ENCODE results near the gene CXXC1.
"Not testable (repeated sequence)": the region's sequence is repeated elsewhere in the genome, so short reads cannot be mapped to it uniquely, and the experiment has no call there.

Gene CXXC1

DNA sequence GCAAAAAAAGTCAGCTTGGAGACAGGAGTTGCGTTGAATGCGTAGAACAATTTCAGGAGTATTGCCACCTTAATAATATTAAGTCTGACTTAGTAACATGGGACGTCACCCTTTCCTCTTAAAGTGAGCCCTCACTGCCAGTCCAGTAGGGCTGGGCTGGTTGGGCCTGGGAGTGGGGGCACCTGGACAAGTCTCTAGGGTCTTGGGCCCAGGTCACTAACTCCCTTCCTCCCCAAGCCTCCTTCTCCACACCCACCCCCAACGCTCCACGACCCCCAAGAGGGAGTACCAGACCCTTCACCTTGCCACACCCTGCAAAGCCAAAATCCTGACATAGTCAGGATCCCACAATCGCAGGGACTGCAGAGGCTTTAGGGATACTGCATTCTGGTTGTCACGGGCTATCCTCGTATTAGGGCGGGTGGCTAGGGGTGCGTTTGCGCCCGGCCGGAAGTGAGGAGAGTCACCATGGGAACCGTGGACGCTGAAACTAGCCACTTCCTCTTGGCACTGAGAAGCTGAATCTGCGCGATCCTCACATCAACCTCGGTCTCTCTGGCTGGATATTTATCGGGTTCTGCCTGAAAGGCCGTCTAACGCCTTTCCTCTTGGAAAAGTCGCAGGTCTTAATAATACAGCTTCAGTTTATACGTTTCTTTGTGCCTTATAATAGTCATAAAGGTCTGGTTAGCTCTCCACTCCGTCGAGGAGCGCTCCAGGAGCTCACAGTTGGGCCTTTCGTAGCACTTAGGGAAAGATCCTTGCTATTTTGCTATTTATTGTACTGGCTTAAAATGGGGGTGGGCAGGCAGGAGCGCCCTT, 10.3 kb upstream of the CXXC1 start:
- peak; percentile 88 for DNase-seq

DNA sequence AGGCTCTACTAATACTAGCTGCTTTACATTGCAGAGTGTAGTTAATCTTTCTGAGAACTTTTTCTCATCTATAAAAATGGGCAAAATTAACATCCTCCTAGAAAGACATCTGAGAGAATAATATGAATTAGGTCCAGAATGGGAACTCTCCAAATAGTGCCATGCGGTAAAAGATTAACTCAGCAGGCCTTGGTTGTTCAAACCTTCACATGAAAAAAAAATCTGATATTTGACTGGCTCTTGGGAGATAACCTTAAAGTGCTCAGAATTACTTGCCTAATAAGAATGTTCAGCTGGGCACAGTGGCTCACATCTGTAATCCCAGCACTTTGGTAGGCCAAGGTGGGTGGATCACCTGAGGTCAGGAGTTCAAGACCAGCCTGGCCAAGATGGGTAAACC, 5.5 kb upstream of the CXXC1 start:
- DNase-seq = no peak

DNA sequence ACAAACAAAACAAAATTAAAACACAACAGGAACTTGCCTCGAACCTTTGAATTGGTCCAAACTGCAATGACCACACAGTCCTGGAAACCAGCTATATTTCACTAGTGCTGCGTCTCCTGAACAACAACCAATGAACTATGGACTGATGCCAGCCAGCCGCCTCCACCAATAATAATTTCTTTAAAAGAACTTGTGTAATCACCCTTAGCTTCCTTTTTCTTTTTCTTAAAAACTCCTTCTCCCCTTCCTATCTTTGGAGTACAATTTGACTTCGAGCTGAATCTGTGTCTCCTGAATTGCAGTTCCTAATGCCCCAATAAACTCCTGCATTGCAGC, 1.6 kb upstream of the CXXC1 start:
- DNase-seq = no peak

DNA sequence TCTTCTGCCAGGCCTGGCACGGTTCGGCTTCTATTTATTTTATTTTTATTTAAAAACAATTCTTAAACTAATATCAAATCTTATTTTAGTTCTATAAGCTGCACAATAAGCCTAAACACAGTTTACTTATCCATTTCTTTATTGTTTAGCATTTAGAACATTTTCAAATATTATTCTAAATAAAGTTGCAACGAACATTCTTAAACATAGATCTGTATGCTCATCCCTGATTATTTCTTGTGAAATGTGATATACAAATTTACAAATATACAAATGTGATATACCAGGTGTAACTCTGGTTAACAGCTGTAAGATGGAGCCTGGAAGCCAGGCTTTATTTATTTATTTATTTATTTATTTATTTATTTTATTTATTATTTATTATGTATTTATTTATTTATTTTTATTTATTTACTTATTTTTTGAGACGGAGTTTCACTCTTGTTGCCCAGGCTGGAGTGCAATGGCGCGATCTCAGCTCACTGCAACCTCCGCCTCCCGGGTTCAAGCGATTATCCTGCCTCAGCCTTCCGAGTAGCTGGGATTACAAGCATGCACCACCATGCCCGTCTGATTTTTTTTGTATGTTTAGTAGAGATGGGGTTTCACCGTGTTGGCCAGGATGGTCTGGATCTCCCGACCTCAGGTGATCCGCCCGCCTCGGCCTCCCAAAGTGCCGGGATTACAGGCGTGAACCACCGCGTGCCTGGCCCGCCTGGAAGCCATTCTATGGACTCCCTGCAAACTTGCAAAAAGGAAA, 1.0 kb upstream of the CXXC1 start:
- not testable (repeated sequence) for DNase-seq

DNA sequence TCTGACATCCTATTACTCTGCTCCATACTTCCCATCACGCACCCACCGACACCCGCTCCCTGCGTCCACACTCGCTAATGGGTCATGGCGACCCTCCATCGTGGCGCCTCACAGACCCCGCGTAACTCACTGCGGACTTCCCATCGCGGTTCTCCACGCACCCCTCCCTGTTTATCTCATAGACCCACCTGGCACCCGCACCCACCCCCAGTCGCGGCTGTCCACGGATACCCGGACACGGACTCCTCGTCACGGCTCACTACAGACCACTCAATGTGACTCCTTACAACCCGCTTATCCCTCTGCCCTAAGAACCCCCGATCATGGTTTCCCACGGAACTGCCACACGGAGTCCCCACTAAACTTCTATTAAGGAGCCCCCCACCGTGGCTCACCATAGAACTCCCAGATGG, 458 bp downstream of the CXXC1 start:
- no peak for DNase-seq

DNA sequence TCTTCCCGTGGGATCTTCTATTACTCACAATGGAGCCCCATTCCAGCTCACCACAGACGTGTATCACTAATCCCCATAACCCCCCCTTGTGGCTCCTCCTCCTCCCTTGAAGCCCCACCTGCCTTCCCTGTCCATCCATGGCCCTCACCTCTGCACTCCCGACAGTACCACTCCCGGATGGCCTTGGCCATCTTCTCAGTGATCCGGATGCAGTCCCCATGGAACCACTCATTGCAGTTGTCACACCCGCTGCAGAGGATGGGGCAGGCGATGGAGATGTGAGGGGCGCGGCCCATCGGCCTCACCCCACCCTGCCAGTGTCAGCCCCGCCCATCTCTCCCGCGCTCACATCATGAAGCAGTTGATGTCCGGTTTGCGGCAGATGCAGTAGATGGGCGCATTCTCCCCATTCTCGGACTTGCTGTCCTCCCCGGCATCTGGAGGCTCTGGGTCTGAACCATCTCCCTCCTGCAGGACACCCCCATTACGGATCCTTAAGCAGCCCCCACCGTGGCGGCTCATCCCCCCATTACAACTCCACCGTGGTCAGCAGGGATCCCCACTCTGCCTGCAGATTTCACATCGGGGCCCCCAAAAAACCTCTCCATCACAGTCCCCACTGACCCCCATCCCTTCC, 983 bp downstream of the CXXC1 start:
- DNase-seq = no peak

DNA sequence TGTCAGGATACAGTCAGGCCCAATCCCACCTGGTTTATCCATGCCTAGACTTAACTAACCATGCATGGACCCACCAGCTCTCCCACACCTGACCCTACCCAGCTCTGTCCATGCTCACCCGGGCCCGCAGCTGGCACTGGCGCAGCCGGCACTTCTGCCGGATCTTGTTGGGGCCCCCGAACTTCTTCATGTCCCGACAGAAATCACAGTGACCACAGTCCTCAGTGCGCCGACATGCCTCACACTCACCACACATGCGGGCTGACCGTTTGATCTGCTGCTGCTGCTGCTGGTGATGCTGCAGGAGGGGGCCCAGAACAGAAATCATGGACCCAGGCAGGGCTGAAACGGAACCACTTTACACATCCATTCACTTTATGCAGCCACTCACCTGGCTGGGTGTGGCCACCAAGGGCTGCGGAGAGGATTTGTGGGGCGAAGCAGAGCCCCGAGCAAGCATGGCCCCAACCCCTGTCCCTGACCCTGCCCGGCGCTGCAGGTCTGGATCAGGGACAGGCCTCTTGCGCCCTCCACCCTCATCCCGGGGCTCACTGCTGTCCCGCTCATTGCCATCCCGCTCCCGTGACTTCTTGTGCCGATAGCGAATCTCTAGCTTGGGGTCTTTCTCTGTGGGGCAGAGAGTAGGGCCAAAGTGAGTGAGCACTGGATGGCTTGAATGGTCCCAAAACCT, 1.7 kb downstream of the CXXC1 start:
- DNase-seq = no peak

DNA sequence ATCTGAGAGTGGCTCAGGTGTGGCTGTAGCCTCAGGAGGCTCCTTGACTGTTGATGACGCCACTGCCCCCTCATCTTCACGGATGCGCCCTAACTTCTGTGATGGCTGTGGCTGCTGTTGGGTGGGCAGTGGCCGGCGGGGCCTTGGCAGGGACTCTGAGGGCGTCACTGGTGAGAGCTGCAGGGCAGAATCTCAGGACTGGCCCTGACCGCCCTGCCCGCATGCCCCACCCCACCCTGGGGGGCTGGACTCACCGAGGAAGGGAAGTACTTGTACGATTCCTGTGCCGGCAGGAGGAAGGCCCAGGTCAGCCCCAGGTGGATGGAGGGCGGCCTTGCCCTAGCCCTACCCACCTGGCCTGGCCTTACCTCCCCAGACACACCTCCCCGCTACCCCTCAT, 2.4 kb downstream of the CXXC1 start:
- DNase-seq = no peak

DNA sequence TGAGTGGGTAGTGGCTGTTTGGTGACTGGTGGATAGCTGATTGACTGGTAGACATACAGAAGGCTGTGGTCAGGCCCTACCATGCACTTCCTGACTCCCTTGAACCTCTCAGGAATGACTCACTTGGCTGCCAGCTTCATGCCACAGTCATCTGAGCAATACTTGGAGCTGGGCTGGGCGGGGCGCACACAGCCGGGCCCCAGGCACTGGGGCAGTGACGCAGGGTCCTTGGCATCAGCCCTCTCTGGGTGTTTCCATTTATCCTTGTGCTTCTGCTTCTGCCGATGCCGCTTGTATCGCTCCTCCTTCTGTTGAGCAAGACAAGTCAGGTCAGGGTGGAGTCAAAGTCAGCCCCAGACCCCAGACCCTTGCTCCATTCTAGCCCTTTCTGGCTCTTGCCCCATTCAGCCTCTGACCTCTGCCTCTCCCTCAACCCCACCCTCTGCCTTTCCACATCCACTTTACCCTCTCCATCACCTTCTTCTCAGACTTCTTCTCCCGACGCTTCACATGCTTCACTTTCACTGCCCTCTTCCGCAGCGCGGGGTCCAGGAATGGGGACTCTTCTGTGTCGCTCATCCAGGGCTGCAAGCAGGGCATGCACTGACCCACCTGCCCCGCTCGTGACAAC, 3.1 kb downstream of the CXXC1 start:
- no peak for DNase-seq

DNA sequence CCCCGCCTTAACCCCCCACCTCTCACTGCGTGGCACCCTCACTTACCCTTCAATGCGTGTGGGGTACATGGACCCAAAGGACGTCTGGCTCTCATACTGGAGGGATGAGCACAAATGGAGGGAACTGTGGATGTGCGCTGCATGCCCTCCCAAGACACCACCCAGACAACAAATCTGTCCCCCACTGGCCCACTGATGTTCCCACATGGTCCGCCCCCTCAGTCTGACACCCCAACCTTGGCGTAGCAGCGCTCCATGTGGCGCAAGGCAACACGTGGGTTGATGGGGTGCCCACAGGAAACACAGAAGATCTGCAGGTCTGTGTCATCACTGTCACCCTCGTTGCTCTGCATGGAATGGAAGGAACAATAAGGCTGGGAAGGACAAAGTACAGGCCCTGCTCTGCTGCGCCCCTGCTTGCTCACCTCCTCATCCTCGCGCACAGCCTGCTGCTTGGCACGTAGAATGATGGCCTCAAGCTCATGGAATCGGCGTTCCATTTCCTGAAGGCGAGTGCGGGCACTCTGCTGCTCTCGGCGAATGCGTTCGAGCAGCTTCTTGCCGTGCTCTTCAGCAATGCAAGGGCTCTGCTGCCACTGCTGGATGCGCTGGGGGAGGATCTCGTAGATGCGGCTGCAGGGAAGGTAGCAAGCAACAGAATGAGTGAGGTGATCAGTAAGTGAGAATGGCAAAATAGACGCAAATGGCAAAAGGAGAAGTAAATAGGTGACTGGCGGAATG, 3.9 kb downstream of the CXXC1 start:
- DNase-seq = no peak

DNA sequence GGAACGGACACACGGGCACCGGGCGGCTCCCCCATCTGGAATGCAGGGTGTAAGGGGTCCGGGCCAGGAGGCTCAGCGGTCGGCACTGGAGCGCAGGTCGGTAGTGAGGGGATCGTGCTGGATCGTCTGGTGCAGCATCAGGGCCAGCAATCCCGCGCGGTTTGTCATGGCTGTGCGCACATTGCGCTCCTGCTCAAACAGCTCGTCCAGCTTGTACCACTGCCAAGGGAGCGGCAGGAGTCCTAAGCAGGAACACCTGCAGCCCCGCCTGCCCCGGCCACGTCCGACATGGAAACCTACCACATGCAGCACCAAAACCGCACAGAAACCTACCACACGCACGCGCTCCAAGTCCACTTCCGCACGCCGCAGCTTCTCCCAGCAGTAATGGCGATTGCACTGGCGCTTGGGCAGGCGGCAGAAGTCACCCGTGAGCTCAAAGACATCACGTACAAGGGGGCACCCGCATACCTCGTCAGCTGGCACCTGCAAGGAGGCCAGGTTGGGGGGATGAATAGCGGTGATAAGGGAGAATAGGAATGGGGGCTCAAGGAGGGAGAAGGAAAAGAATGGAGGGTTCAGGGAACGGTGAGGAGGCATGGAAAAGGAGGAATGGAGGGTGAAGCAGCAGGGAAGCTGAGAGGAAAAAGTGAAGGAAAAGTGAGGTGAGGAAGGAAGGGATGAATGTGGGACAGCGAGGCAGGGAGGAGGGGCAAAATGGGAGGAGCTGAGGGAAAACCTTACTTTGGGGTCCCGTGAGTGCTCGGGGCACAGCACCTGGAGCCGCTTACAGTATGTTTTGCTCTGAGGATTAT, 4.8 kb downstream of the CXXC1 start:
- DNase-seq = no peak

DNA sequence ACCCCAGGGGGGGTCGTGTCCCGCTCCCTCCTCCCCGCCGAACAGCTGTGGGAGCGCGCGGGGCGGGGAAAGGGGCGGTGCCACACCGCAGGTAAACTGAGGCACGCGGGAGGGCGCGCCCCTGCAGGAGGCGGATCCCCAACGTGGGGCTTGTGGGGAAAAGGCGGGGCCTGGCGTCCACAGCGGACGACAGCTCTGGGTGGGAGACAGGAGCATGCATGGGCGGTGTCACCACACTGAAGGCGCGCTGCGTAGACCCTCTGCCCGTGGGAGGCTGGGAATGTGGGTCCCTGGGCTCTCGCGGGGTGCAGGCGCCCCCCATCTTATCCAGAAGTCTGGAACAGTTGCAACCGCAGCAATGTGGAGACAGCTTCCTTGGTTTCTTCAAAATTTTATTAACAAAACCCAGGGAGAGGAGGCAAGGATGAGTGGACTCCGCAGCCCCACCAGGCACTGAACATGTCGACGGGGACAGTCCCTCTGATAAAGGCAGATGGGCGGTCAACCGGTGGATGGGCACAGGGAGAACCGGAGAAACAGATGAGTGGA, 5.4 kb downstream of the CXXC1 start:
- DNase-seq = no peak

DNA sequence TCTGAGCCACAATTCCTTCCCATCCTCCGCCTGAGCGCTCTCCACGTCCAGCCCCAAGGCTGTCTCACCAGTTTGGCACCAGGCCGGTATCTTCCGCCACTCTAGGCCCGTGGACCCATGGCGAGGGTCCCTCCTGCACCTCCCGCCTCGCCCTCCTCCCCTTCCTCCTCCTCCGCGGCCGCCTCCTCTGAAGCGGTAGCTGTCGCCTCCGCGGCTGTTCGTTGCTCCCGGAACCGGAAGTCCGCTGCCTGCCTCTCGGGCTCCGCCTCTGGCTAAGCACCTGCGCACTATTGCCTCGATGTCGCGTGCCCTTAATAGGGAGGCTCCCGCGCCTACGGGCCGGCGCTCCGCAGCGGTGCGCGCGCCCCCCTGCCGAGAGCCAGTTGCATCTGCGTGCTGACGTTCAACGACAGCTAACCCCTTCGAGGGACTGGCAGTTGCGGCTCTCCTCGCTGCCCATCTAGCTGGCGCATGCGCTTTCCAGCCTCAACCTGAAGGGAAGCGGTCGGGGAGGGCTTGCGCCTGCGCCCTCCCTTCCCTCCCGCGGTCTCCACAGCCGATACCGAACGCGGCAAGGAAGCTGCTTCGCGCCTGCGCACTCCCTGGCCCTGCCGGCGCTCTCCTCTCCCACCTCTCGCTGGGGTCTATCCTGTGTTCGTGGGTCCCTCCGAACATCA, 6.1 kb downstream of the CXXC1 start, which contains the start of gene MBD1:
MBD1 (minus strand) TSS at position 229 of the 677 bp plus-strand sequence. CDS start 1,531 bp downstream, outside the sequence.
- DNase-seq = peak; percentile 99

DNA sequence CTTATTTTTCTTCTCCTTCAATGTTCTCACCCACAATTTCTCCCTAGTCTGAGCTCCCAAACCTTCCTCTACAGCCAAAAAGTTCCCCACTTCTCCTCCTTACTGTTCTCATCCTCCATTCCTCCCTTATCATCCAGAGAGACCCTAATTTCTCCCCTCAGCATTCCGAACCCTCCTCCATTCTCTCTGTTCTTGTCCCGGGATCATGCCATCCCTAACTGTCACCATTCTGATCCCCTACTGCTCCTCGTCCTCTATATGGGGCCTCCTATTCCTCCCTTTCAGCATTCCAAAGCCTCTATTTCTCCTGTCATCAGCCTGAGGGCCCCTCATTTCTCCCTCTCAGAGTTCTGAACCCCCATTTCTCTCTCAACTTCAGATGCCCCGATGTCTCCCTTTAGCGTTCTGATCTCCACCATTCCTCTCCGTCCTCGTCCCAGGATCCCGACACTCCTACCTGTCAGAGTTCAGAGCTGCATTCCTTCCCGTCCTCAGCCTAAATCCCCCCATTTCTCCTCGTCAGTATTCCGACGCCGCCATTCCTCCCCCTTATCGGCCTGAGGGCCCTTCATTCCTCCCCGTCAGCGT, 6.7 kb downstream of the CXXC1 start:
- no peak for DNase-seq

DNA sequence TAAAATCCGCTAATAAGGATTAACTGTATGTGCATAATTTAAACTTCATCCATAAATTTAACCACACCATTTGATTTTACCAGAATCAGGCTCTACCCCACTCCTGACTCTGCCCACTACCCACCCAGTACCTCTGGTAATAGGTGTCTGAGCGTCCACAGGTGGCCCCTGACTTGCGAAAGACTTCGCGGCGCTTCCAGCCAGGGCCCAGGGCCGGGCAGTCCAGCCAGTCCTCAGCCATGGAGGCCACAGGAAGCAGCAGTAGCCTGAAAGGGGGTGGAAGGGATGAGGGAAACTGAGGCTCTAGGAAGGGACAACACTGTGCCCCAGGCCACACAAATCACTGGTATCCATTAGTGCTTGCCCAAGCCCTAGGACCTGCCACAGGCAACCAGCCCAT, 7.7 kb downstream of the CXXC1 start:
- no peak for DNase-seq

DNA sequence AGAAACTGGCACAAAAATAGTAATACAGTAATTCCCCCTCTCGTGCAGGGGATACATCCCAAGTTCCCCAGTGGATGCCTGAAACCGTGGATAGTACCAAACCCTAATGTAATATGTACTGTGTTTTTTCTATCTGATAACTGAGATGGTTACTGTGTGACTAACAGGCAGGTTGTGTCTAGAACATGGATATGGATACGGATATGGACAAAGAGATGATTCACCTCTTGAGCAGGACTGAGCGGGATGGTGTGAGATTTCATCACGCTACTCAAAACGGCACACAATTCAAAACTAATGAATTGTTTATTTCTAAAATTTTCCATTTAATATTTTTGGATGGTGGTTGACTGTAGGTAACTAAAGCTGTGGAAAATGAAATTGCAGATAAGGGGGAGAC, 9.6 kb downstream of the CXXC1 start:
- no peak for DNase-seq

DNA sequence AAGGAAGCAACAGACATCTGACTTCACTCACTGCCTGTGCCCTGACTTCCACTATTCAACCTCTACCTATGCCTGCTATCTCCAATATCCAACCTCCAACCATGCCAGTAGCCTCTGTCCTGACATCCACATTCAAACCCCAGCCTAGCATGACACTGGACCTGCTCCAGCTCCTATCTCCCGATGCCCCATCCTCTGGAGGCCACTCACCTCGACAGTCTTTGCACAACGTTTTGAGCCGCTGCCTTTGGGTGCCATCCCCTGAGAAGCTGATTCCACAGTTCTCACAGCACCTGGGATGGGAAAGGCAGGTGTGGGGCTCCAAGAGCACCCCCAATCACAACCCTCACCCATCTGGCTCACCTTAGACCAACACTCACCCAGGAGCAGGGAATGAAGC, 11.0 kb downstream of the CXXC1 start:
- no peak for DNase-seq

DNA sequence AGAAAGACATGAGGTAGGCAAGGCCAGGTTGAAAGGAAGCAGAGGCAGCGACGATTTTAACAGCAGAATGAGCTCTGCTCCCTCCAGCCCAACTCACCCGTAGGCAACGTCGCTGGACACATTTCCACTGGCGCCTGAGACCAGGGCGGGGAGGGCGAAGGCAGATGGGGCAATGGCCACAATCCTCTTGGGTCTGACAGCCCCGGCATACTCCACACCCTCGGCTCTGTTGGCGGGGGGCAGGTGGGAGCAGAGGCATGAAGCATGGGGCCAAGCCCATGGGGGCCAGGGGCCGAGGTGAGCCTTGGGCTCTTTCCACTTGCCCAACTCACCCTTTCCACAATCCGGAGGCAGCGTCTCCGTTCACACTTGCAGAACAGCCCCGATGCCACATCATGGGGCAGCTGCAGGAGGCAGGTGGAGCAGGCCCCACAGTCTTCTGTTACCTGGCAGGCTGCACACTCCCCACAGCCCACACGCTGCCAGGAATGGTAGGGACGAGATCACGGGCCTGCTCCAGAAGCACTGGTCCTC, 11.9 kb downstream of the CXXC1 start:
- no peak for DNase-seq

DNA sequence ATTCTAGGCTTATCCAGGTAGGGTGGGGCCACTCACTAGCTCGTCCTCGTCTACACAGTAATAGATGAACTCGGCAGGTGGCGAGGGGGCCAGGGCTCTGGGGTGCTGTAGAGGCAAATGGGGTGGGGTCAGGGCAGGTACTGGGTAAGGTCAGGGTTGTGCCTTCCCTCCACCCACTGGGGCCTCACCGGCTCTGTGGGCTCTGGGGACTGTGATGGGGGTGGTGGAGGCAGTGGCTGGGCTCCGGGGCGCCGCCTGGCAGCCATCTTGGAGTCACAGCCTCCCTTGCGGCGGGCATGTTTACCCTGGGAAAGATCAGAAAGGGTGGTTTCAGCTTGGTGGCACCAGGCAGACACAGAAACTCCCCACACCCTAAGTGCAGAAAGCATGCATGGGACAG, 12.6 kb downstream of the CXXC1 start:
- no peak for DNase-seq

DNA sequence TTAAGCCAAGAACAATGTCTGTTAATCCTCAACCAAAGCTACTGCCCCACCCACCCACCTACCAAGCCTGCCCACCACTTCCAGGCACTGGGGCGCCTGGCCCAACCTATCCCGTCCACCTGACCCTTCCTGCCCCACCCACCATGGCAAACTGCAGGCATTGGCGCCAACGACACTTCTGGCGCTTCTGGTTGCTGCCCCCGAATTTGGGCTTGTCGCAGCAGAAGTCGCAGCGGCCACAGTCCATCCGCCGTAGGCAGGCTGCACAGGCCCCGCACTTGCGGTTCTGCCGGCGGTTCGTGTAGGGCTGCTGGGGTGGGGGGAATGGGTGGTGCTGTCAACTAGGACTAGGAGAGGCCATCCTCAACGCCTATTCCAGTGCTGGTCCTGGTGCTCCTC, 13.4 kb downstream of the CXXC1 start:
- DNase-seq = no peak

Measured in retina (tissue), 1 donor.